ENCODE data around the gene TTC34.

Gene TTC34

DNA sequence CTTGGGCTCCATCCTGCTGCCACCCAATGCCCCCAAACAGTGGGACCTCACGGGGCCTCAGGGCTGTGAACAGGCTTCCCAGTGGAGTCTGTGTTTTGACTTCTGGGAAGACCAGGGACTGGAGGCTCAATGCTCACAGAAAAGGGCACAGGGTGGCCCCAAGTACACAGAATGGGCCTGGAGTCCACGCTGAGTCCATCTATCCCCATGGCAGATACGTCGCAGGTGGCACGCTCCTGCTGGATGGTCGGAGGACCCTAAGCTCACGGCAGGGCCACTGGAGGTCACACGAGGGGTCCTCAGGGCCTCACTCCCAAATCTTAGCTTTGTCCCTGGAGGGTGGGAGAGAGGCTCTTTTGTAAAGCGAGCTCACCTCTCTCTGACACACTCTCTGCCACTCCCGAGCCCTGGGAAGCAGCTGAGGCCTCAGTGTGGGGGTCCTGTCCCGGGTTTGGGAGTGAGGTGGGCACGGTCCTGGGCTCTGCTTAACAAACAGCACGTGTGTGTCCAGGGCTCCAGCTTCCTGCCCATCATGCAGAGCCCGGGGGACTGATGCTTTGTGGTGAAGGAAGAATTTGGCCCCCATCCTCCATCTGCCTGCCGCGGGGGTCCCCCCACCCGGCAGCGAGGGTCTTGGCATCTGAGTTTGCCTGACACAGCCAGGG is 27.2 kb upstream of the TTC34 start:
- no peak for DNase-seq

- no peak for DNase-seq
Observed at GRCh38 chr1:2826736-2827292, 25.3 kb upstream of the TTC34 start.

- DNase-seq, result no peak
Observed at GRCh38 chr1:2826316-2826715, 24.8 kb upstream of the TTC34 start.

DNA sequence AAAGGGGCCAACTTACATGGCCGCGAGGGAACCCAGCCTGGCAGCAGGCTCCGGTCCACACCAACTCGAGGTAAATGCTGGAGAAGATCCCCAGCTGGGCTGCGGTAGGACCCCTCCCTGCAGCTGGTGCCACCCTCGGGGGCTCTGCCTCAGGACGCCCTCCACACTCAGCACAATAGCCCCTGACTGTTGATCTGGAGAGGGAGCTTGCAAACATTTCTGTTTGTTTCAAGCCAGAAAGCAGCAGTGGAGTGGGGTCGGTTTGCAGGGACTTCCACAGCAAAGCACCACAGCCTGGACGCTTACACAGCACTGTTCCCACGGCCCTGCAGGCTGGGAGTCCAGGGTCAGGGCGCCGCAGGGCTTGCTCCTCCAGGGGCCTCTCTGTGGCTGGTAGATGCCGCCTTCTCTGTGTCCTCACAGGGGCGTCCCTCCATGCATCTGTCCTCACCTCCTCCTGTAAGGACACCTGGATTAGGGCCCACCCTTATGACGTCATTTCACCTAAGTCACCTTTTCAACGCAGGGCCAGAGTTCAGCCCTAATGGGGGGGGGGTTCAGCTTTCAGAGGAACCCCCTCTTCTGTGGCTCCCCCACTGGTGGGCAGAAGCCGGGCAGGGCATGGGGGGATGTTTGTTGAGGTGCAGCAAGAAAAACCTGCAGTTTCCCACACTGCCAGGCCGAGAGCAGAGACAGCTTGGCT is 24.1 kb upstream of the TTC34 start:
- DNase-seq, result no peak

DNA sequence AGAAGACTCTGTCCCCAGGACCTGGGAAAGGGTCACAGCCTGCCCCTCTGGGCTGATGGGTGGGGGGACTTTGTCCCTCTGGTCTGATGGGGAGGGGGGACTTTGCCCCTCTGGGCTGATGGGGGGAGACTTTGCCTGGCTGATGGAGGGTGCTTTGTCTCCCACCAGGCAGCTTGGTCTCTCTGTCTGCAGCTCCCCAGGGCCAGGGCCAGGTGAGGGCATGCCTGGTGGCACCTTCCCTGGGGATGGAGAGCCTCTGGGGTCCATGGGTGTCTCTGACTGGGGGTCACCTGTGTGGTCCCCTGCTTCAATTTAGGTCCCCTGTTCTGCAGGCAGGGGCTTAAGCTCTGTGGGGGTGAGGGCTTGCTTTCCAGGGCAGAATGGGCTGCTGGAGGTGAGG is 23.5 kb upstream of the TTC34 start:
- DNase-seq, result no peak

DNA sequence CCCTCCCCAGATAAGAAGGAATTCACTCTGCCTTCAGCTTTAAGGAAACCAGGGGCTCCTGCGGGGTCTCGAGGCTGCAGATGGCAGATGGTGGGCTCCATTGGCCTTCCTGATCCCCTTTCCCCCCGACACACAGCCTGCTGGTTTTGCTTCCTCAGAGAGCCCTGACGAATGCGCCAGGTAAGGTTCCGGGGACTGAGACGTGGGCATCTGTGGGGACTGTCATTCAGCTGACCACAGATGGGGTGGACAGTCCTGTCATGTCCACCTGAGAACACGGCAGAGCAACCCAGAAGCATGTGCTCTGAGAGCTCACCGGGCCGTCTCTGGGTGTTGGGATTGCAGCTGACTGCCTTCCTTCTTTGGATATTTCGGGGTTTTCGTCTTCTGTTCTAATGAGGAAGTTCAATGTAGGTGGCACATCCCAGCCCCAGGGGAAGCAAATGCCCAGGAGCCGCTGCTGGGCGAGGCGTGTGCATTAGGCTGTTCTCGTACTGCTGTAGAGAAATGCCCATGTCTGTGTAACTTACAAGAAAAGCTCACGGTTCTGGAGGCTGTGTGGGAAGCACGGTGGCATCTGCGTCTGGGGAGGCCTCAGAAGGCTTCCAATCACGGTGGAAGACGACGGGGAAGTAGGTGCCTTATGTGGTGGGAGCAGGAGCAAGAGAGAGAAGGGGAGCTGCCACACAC is 22.6 kb upstream of the TTC34 start:
- no peak for DNase-seq

DNA sequence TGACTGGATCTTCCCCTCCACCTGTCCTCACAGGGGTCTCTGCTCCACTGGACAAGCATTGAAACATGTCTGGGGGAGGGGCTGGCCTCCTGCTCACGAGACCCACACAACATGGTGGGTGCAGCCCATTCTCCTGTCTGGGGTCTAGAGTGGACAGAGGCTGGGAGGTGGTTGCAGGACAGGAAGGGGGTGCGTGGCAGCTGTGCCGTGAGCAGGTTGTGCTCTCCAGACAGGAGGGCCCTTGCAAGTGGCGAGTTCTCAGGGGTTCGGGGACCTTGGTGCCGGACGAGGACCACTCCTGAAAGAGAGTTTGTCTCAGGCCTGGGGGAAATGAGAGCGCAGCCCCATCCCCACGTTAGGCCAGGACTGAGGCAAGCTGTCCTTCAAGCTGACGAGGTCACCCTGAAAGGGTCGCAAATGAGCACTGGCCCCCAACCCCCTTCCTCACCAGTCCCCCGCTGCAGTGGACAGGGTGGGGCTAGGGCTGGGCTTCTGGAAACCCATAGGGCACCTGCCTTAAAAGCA is 21.2 kb upstream of the TTC34 start:
- no peak for DNase-seq

DNA sequence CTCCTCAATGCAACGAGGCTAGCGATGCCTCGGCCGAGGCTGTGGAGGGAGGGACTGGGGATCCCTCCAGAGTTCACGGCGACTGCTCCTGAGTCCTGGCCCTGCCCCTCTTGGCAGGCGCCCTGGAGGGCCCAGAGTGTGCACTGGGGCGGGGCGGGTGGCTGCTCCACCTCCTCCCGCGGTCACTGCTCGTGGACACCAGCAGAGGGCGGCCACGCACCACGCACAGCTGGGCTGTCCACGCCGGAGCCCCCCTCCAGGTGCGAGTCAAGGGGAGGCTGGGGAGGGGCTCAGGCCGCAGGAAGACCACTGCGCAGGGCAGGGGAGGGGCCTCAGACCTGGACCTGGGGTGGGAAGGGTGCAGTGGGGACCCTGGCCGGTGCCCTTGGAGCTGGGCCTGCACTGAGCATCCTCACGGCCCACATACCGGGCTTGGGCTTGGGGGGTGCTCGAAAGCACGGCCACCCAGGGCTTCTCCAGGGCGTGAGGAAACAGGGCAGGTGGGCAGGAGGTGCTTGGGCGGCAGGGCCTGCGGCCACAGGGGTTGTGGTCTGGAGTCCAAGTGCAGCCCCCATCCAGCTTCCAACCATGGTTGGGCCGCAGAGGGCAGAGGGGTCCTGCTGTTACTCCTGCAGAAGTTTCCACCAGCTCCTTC is 20.6 kb upstream of the TTC34 start:
- peak in 1 of 2 experiments; percentile 35 for DNase-seq

- no peak for DNase-seq
Observed at GRCh38 chr1:2821373-2821955, 20.0 kb upstream of the TTC34 start.

DNA sequence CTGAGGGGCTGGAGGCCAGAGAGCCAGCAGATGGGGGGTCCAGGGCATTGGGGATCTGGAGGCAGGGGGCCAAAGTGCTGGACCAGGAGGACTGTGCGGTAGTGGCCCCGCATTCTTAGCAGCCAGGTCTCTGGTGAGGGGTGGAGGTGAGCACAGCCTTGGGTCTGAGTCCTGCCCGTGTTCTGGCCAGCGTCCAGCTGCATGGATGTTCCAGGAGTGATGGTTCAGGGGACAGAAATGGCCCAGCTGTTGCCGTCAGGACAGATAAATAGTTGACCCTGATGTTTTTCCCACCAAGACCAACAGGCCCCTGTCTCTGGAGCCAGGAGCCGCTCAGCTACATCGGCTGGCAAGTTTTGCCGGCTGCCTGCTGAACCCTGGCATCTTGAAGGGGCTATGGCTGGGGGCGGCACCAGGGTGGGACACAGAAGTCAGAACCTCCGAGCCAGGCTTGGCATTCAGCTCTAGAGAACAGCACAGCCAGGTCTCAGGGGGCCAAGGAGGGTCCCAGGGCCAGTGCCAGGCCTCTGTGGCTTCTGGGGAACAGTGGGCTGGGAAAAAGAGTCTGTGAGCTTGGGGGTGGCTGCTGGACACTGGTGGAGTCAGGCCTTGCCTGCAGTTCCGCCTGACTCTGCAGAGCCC is 19.4 kb upstream of the TTC34 start:
- DNase-seq, result no peak

DNA sequence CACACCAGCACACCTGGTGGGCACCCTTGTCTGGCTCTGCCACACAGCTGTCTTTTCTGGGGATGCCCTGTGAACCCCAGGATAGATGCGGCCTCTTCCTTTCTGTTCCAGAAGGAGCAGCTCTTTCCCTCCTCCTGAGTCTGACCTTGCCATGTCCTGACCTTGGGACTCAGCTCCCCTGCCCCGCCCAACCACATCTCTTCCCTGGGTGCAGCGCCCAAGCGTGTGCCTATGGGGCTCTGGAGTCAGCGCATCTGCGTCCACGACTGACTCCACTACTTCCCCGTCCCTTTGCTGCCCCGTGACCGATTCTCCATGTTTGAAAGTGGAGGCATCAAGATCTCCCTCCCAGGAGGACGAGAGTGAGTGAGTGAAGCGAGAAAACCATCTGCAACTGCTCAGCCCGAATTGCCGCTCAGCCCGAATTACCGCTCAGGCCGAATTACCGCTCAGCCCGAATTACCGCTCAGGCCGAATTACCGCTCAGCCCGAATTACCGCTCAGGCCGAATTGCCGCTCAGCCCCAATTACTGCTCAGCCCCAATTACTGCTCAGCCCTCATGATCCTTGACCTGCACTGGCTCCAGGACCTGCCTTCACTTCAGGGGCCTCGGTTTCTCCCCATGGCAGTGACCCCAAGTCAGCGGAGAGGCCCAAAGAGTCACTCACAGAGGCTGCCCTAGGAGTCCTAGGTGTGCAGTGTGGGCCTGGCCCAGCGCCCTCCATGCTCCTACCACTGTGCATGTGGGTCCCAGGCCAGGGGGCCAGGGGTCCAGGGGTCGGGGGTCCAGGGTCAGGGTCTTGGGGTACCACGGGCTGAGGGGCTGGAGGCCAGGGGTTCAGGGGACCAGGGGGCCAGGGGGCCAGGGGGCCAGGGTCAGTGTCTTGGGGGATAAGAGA is 18.6 kb upstream of the TTC34 start:
- DNase-seq, result no peak

DNA sequence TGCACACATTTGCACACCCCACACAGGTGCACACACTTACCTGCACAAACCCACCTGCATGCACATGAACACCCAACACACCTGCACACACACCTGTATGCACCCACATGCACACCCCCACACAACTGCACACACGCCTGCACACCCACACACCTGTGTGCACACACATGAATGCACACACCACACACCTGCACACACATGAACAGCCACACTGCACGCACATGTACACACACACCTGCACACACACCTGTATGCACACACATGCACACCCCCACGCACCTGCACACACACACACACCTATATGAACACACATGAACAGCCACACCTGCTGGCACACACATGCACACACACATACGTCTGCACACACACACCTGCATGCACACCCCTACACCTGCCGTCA is 17.9 kb upstream of the TTC34 start:
- no peak for DNase-seq

- no peak for DNase-seq
Observed at GRCh38 chr1:2817784-2818564, 16.5 kb upstream of the TTC34 start.

DNA sequence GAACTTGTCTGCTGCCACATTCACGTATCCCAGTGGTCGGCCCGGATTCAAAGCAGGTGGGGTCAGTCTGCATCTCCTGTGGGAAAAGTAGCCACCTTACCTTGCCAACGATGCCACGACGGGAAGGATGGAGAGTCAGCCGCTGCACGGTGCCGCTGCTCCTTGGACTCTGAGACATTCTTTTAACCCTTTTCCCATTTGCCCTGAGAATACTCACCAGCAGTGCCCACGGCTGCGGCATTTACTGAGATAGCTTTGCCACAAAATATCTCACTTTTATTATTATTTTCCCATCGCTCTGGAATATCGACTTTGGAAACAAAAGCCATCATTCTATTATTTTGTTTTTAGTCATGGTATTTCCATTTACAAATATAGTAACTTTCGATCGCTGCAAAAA is 15.3 kb upstream of the TTC34 start:
- no peak for DNase-seq

DNA sequence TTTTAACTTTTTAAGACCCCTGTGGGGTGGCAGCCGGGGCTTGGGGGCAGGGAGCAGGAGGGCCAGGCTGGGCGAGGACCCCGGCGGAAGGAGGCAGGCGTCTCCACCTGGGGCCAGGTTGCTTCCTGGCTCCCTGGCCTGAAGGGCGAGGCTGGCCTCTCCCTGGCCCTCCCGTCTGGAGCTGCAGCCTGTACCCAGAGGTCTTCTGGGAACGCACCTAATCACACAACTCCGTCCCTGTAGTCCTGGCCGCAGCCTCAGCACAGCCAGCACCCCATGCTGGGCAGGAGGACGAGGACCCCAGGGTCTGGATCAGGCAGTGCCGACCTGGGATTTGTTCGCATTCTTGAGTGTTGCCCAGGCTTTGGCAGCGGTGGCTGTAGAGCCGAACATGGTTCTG is 14.1 kb upstream of the TTC34 start:
- DNase-seq, result no peak

GRCh38 chr1:2814511-2815075 is 13.1 kb upstream of the TTC34 start:
- no peak for DNase-seq

GRCh38 chr1:2812939-2813653 is 11.6 kb upstream of the TTC34 start:
- no peak for DNase-seq

DNA sequence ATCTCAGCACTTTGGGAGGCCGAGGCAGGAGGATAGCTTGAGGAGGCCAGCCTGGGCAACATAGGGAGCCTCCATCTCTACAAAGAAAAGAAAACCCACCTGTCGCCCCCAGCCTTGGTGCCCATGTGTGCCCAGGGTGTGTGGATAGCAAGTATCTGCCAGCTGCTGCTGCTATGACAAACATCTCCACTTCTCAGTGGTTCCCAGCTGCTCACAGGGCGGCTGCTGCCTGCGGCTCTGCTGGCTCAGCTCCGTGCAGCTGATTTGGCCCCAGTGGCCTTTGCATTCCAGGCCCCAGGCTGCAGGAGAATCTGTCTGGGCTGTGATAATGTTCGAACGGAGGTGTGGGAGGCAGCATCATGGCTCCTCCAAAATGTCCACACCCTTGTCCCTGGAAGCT is 10.6 kb upstream of the TTC34 start:
- DNase-seq, result no peak

DNA sequence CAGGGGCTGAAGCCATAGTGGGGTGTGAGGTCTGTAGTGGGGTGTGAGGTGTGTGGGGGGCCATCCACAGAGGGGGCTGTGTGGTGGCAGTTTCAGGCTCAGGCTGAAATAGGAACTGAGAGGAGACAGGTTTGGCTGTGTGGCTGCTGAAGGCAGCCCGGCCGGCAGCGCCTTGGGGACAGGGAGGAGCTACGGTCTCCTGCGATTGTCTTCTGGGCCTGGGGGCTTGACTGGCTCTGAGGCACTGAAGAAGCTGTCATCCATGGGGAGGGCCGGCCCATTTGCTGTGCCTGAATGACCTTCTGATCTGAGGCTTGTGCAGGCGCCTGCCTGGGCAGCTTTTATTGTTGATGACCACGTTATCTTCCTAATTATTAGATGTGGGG is 10.0 kb upstream of the TTC34 start:
- DNase-seq, result no peak

Data from NCI-H526 (cell line).